Lower leg skin (tissue), 3 donors: ENCODE data around the gene SLC25A24.

ENCODE experiments used
- CTCF ChIP-seq, 3 donors: fragments of 450-650 bp; IDR thresholded peaks; one replicate each; pipeline ENCODE4 v1.5.1; 2016; ENCODE audit warnings: antibody characterized with exemption in 3 of 3, mild to moderate bottlenecking in 3 of 3, moderate library complexity in 2 of 3
- POLR2A ChIP-seq, 2 donors: fragments of 450-650 bp; IDR thresholded peaks; one replicate each; pipeline ENCODE4 v1.6.1; 2016 to 2017; ENCODE audit warnings: antibody characterized with exemption in 2 of 2, mild to moderate bottlenecking in 1 of 2, moderate library complexity in 1 of 2

- no peak for TF ChIP-seq CTCF (IDR thresholded peaks at IDR 0.05)
- TF ChIP-seq POLR2A (IDR thresholded peaks at IDR 0.05) = no peak
Observed at GRCh38 chr1:108130794-108131193, 69.3 kb downstream of the SLC25A24 start.
